Adrenal gland (tissue), 5 donors: Measurements from ENCODE around the gene TANK.
"Not testable (repeated sequence)": the region's sequence is repeated elsewhere in the genome, so short reads cannot be mapped to it uniquely, and the experiment has no call there.

ENCODE experiments used
- POLR2A ChIP-seq, 2 donors: fragments of 450-650 bp; IDR thresholded peaks; one replicate each; pipeline ENCODE4 v1.6.1; 2017; ENCODE audit warnings: antibody characterized with exemption in 2 of 2, mild to moderate bottlenecking in 2 of 2, moderate library complexity in 1 of 2
- TF ChIP-seq, protein P1 (sequence below), 6 experiments: fragments of 450-650 bp in 4 of 6; fragments of 200-600 bp in 2 of 6; sonication (generic) in 1 of 6; IDR thresholded peaks; 1 replicate in 5 of 6; 2 replicates in 1 of 6; pipeline versions ENCODE4 v1.5.1 to v1.8.0; 2016 to 2021; ENCODE audit warnings: antibody characterized with exemption in 6 of 6, mild to moderate bottlenecking in 2 of 6, moderate library complexity in 1 of 6
- donor health status: DM: no; HTN: no; CAD: no.

DNA sequence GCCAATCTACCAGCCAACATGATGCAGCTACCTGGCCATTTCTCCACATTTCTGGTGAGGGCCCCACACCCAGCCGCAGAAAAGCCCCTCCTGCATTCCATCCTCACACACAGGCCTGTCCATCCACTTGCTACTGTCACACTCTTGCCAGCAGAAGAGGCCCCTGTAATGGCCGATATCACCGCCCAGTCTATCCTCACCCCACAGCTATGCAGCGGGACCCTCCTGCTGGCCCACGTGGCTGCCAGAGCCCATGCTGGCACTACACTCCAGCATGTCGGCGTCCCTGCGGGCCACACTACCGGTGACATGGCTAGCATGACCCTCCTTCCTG lies 122.0 kb downstream of the TANK start:
- TF ChIP-seq, protein P1, sequence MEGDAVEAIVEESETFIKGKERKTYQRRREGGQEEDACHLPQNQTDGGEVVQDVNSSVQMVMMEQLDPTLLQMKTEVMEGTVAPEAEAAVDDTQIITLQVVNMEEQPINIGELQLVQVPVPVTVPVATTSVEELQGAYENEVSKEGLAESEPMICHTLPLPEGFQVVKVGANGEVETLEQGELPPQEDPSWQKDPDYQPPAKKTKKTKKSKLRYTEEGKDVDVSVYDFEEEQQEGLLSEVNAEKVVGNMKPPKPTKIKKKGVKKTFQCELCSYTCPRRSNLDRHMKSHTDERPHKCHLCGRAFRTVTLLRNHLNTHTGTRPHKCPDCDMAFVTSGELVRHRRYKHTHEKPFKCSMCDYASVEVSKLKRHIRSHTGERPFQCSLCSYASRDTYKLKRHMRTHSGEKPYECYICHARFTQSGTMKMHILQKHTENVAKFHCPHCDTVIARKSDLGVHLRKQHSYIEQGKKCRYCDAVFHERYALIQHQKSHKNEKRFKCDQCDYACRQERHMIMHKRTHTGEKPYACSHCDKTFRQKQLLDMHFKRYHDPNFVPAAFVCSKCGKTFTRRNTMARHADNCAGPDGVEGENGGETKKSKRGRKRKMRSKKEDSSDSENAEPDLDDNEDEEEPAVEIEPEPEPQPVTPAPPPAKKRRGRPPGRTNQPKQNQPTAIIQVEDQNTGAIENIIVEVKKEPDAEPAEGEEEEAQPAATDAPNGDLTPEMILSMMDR (IDR thresholded peaks at IDR 0.05): not testable (repeated sequence)
- TF ChIP-seq POLR2A (IDR thresholded peaks at IDR 0.05): not testable (repeated sequence)
